Right lobe of liver (tissue), 4 donors: ENCODE measurements around the gene CCND2.

Experiments
- POLR2A ChIP-seq: fragments of 450-650 bp; IDR thresholded peaks from one replicate; pipeline ENCODE4 v1.6.1; 2017; ENCODE audit warnings: antibody characterized with exemption, mild to moderate bottlenecking
- TF ChIP-seq, protein P1 (sequence below), 4 donors: fragments of 200-600 bp in 3 of 4; fragments of 450-650 bp in 1 of 4; IDR thresholded peaks; one replicate each; pipeline versions ENCODE4 v1.5.1 to v1.8.0; 2016 to 2022; ENCODE audit warnings: antibody characterized with exemption in 4 of 4, mild to moderate bottlenecking in 2 of 4
- donor health status: DM: no; HTN: no; CAD: no.
- donor health status: DM: no; HTN: no; CAD: no.
- donor health status: DM: no; HTN: yes; CAD: no.

DNA sequence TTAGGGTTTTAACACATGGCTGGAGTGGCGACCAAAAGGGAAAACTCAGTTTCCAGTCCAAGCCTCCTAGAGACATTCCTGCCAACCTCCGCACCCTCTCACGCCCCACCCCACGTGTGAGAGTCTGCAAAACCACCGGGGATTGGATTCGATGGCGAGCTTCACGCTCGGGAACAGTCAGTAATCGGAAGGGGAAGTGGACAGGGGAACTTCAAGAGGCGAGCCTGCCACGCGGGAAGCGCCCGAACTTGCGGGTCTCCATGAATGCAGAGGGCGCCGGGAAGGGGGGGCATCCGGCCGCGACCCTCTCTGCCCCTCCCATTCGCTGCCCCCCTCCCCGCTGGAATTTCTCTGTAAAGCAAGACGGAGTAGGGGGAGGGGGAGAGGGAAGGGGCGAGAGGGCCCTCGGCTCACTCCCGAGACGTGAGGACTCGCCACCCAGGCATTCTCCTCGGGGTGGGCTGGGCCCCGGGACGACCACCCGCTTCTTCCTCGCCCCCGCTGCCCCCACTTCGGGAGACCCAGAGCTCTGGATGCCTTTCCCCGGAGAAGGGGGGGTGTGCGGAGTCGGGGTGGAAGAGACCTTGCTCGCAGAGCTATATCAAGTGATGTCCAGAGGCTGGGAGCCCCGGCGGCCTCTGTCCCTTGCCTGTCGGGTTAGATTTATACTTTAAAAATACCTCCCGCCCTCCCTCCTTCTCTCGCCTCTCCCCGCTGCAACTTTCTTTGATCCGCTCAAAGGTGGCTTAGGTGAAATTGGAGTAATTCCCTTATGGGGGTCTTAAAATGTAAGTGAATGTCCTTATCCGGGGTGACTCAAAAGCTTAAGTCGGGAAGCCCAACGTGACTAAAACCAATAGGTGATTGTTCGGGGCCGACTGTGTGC lies 2.5 kb upstream of the CCND2 start:
- TF ChIP-seq, protein P1, sequence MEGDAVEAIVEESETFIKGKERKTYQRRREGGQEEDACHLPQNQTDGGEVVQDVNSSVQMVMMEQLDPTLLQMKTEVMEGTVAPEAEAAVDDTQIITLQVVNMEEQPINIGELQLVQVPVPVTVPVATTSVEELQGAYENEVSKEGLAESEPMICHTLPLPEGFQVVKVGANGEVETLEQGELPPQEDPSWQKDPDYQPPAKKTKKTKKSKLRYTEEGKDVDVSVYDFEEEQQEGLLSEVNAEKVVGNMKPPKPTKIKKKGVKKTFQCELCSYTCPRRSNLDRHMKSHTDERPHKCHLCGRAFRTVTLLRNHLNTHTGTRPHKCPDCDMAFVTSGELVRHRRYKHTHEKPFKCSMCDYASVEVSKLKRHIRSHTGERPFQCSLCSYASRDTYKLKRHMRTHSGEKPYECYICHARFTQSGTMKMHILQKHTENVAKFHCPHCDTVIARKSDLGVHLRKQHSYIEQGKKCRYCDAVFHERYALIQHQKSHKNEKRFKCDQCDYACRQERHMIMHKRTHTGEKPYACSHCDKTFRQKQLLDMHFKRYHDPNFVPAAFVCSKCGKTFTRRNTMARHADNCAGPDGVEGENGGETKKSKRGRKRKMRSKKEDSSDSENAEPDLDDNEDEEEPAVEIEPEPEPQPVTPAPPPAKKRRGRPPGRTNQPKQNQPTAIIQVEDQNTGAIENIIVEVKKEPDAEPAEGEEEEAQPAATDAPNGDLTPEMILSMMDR (IDR thresholded peaks at IDR 0.05) = no peak
- TF ChIP-seq POLR2A = no peak
